Thyroid gland (tissue), 4 donors: ENCODE data around the gene B3GAT1.

Source experiments
- POLR2A ChIP-seq, 2 donors: fragments of 450-650 bp; IDR thresholded peaks; one replicate each; pipeline ENCODE4 v1.6.1; 2017; ENCODE audit warnings: antibody characterized with exemption in 2 of 2, mild to moderate bottlenecking in 2 of 2, moderate library complexity in 1 of 2
- TF ChIP-seq, protein P1 (sequence below), 6 experiments: fragments of 200-600 bp in 3 of 6; fragments of 450-650 bp in 3 of 6; sonication (generic) in 3 of 6; IDR thresholded peaks; one replicate each; pipeline ENCODE4 v1.5.1; 2016 to 2019; ENCODE audit warnings: antibody characterized with exemption in 6 of 6, mild to moderate bottlenecking in 2 of 6, inconsistent platforms in 1 of 6, moderate library complexity in 1 of 6

DNA sequence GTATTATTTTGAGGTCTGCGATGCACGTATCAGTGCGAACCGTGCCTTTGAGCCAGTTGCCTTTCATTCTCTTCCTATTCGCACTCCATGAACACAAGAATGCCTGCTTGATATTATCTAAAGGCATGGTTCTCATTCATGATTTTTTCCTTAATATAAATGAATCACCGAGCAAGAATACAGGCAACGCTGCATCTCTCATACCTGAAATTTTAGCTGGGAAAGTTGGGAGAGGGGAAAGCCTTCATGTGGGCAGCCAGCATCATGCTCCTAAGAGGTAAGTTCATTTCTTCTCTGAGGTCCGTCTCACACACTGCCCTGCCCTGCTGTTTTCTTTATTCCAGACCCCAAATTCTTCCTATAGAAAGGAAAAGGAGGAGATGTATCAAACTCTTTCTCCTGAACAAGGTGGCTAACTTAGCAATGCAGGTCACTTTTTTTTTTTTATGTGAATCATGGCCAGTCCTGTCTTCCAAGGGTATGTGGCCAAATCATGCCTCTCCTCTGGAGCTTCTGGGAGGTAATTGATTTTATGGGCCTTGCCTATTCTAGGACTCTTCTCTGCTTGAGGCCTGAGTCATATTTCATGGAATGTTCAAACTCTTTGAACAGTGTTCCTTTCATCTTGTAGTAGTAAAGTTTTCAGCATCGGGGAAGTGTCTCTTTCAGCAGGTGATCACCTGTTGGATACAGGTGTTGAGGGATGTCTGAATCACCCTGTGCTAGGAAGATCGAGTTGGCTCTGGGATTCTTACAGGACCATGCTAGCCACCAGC, 77.1 kb downstream of the B3GAT1 start:
- TF ChIP-seq, protein P1, sequence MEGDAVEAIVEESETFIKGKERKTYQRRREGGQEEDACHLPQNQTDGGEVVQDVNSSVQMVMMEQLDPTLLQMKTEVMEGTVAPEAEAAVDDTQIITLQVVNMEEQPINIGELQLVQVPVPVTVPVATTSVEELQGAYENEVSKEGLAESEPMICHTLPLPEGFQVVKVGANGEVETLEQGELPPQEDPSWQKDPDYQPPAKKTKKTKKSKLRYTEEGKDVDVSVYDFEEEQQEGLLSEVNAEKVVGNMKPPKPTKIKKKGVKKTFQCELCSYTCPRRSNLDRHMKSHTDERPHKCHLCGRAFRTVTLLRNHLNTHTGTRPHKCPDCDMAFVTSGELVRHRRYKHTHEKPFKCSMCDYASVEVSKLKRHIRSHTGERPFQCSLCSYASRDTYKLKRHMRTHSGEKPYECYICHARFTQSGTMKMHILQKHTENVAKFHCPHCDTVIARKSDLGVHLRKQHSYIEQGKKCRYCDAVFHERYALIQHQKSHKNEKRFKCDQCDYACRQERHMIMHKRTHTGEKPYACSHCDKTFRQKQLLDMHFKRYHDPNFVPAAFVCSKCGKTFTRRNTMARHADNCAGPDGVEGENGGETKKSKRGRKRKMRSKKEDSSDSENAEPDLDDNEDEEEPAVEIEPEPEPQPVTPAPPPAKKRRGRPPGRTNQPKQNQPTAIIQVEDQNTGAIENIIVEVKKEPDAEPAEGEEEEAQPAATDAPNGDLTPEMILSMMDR (IDR thresholded peaks at IDR 0.05), result no peak
- TF ChIP-seq POLR2A (IDR thresholded peaks at IDR 0.05), result no peak
